T-cell (primary cell): ENCODE data around the gene KTN1. TPM values are rescaled to one million over a fixed set of nuclear protein-coding genes. Genes with fewer than 3 reads are reported as not detected.

ENCODE experiments used
- ATAC-seq, 4 experiments: fragments of 200-7000 bp in 3 of 4; fragments of 150-1000 bp in 1 of 4; cut with Tn5 transposase; replicated peaks in 1 of 4; 1 replicate in 3 of 4; 2 replicates in 1 of 4; pipeline ENCODE4 v1.10.0; 2021; ENCODE audit warnings: moderate library complexity in 3 of 4, mild to moderate bottlenecking in 2 of 4, moderate number of reproducible peaks in 1 of 4
- CTCF ChIA-PET, 2 donors: fragments of 300-600 bp; sonication (Branson Sonifier 250); formaldehyde crosslinking; loops; one replicate each; lab custom pipeline; 2022; ENCODE audit warnings: antibody characterized with exemption in 2 of 2; lab: Charles Lee
- POLR2A ChIA-PET, 2 donors: fragments of 300-600 bp; sonication (Branson Sonifier 250); formaldehyde crosslinking; loops; one replicate each; lab custom pipeline; 2022; ENCODE audit warnings: antibody characterized with exemption in 2 of 2; lab: Charles Lee
- DNase-seq, 35 experiments: peaks; one replicate each; pipeline versions ENCODE4 v3.0.0 to v3.0.0-alpha.2; 2013 to 2023
- H3K27ac ChIP-seq: one replicate; pipeline ENCODE4 v1.5.1; 2013; ENCODE audit warnings: low read length
- H3K27me3 ChIP-seq, 2 experiments: replicated peaks in 1 of 2; 1 replicate in 1 of 2; 2 replicates in 1 of 2; pipeline versions ENCODE4 v1.6.1 to v1.7.0; 2013; ENCODE audit warnings: low read length in 1 of 2, mixed read lengths in 1 of 2; ENCODE audit not compliant: control insufficient read depth in 2 of 2, insufficient read depth in 2 of 2; ENCODE audit errors: extremely low read depth in 1 of 2
- H3K36me3 ChIP-seq, 2 donors: 1 replicate in 1 of 2; 2 replicates in 1 of 2; pipeline versions ENCODE4 v1.6.1 to v1.7.0; 2013; ENCODE audit warnings: low read length in 1 of 2; ENCODE audit not compliant: control insufficient read depth in 2 of 2, insufficient read depth in 1 of 2; ENCODE audit errors: extremely low read depth in 1 of 2
- H3K4me1 ChIP-seq, 2 experiments: 1 replicate in 1 of 2; 2 replicates in 1 of 2; pipeline versions ENCODE4 v1.6.1 to v1.7.0; 2013; ENCODE audit warnings: low read length in 2 of 2, mixed read lengths in 1 of 2; ENCODE audit not compliant: insufficient read depth in 2 of 2, control insufficient read depth in 1 of 2; ENCODE audit errors: extremely low read depth in 1 of 2
- H3K4me3 ChIP-seq, 2 donors: 1 replicate in 1 of 2; 2 replicates in 1 of 2; pipeline versions ENCODE4 v1.5.1 to v1.7.0; 2013; ENCODE audit warnings: mild to moderate bottlenecking in 2 of 2, low read length in 1 of 2, moderate library complexity in 1 of 2; ENCODE audit not compliant: control insufficient read depth in 1 of 2; ENCODE audit errors: extremely low read depth in 1 of 2
- H3K9me3 ChIP-seq: 2 replicates; pipeline ENCODE4 v1.7.0; 2013
- H3K27ac Mint-ChIP-seq, 2 donors: one replicate each; pipeline ENCODE4 v1.8.0; 2020 to 2021; ENCODE audit warnings: mild to moderate bottlenecking in 2 of 2, mixed read lengths in 2 of 2
- H3K27me3 Mint-ChIP-seq, 2 donors: one replicate each; pipeline ENCODE4 v1.8.0; 2021 to 2022; ENCODE audit warnings: mixed read lengths in 2 of 2
- H3K36me3 Mint-ChIP-seq: one replicate; pipeline ENCODE4 v1.8.0; 2021; ENCODE audit warnings: mixed read lengths
- H3K4me1 Mint-ChIP-seq, 3 donors: one replicate each; pipeline ENCODE4 v1.8.0; 2020 to 2022; ENCODE audit warnings: mixed read lengths in 3 of 3, mild to moderate bottlenecking in 1 of 3
- H3K4me3 Mint-ChIP-seq, 3 donors: one replicate each; pipeline ENCODE4 v1.8.0; 2020 to 2022; ENCODE audit warnings: mild to moderate bottlenecking in 3 of 3, mixed read lengths in 3 of 3, moderate library complexity in 3 of 3
- H3K9me3 Mint-ChIP-seq, 3 donors: one replicate each; pipeline ENCODE4 v1.8.0; 2020 to 2022; ENCODE audit warnings: mixed read lengths in 3 of 3
- WGBS: methylation state at CpG from one replicate; pipeline ENCODE4 v1.1.5; 2013; ENCODE audit warnings: missing lambda C conversion rate; ENCODE audit not compliant: insufficient coverage; 5-methylcytosine and 5-hydroxymethylcytosine counted together
- total RNA-seq, 35 experiments: library from RNA in 6 of 35; stranded (reverse) in 6 of 35; fragments of 120-200 nt in 1 of 35; gene quantifications; one replicate each; pipeline versions ENCODE4 v1.2.1 to v1.2.4 and lab custom pipeline; 2013 to 2026

Gene KTN1
- total RNA-seq (100 to 1,000 TPM in 1 of 5 donors, 10 to 100 TPM in 4; 82.5 to 109 (median 85.4) TPM), total RNA-seq (lab: John Stamatoyannopoulos, UW) (168 to 427 (median 302) reads per million in 29 experiments)
- total RNA-seq (2013): 121 TPM

GRCh38 chr14:55579724-55580469, at the start of gene KTN1:
Gene KTN1, plus strand, starts transcription at chr14:55580207. Its CDS starts 31,842 bp downstream, at chr14:55612049.
- Histone ChIP-seq H3K27me3 (no peaks in the 10 kb centered on the region), H3K27ac (peak within 1 kb of the TSS; percentile 63), H3K9me3 (no peaks in the 10 kb centered on the region), H3K36me3 (no peaks in the 10 kb centered on the region), H3K4me3 (peak within 1 kb of the TSS; percentile 74 to 91), H3K4me1 (peaks cover 13 to 22% of the 10 kb centered on the region in 2 experiments)
- no peaks in the 10 kb centered on the region for H3K27me3 Mint-ChIP-seq
- peaks cover 26 to 29% (median 28%) of the 10 kb centered on the region in 3 donors for H3K4me1 Mint-ChIP-seq
- no peaks in the 10 kb centered on the region for H3K9me3 Mint-ChIP-seq
- DNase-seq: peak; percentile 70 to 91 (median 81)
- WGBS: under 1% methylated on average over 89 of the region's 96 CpGs
- POLR2A ChIA-PET: interaction anchor here in 1 of 2 donors (0.8 kb wide), 1 partner anchor 12 kb away, joined by 4 read pairs; no protein-coding TSS in a partner anchor
- peak; percentile 91 to 93 (median 92) for ATAC-seq
- CTCF ChIA-PET: interaction anchor here in 1 of 2 donors (0.7 kb wide), 1 partner anchor 10 kb away, joined by 3 read pairs; no protein-coding TSS in a partner anchor
- no peaks in the 10 kb centered on the region for H3K36me3 Mint-ChIP-seq
- H3K4me3 Mint-ChIP-seq: peak within 1 kb of the TSS; percentile 93 to 94 (median 93)
- H3K27ac Mint-ChIP-seq: peak within 1 kb of the TSS; percentile 89 to 93

GRCh38 chr14:55530464-55530863, 49.5 kb upstream of the KTN1 start:
- Histone ChIP-seq H3K27me3 (no peaks in the 10 kb centered on the region), H3K9me3 (no peaks in the 10 kb centered on the region), H3K36me3 (no peaks in the 10 kb centered on the region), H3K4me1 (no peaks in the 10 kb centered on the region), H3K4me3 (no peak overlapping the region), H3K27ac (no peak overlapping the region)
- Mint-ChIP-seq H3K27me3 (peaks cover 0 to 7% of the 10 kb centered on the region in 2 donors), H3K27ac (no peak overlapping the region), H3K4me1 (no peaks in the 10 kb centered on the region), H3K36me3 (peaks cover 4% of the 10 kb centered on the region), H3K9me3 (no peaks in the 10 kb centered on the region), H3K4me3 (no peak overlapping the region)
- 91% methylated on average over 3 of the region's 3 CpGs for WGBS
- CTCF ChIA-PET: no interaction called here
- POLR2A ChIA-PET: no interaction called here
- DNase-seq: no peak
- ATAC-seq: no peak

- Histone ChIP-seq H3K4me3 (no peak overlapping the region), H3K9me3 (no peaks in the 10 kb centered on the region), H3K4me1 (no peaks in the 10 kb centered on the region), H3K36me3 (no peaks in the 10 kb centered on the region), H3K27ac (no peak overlapping the region), H3K27me3 (no peaks in the 10 kb centered on the region)
- ChIA-PET CTCF (no interaction called here), POLR2A (no interaction called here)
- 87% methylated on average over 5 of the region's 7 CpGs for WGBS
- ATAC-seq (no peak), DNase-seq (no peak)
- Mint-ChIP-seq H3K27ac (no peak overlapping the region), H3K4me3 (no peak overlapping the region), H3K4me1 (no peaks in the 10 kb centered on the region), H3K36me3 (peaks cover 8% of the 10 kb centered on the region), H3K9me3 (peaks cover 0 to 12% (median 7%) of the 10 kb centered on the region in 3 donors), H3K27me3 (peaks cover 0 to 7% of the 10 kb centered on the region in 2 donors)
Measured at GRCh38 chr14:55532645-55533344, 47.2 kb upstream of the KTN1 start.

GRCh38 chr14:55533960-55534359, 46.0 kb upstream of the KTN1 start:
- Histone ChIP-seq H3K27me3 (no peaks in the 10 kb centered on the region), H3K36me3 (no peaks in the 10 kb centered on the region), H3K4me3 (no peak overlapping the region), H3K4me1 (no peaks in the 10 kb centered on the region), H3K9me3 (no peaks in the 10 kb centered on the region), H3K27ac (no peak overlapping the region)
- 87% methylated on average over 5 of the region's 5 CpGs for WGBS
- CTCF ChIA-PET: no interaction called here
- Mint-ChIP-seq H3K9me3 (peaks cover 0 to 12% (median 7%) of the 10 kb centered on the region in 3 donors), H3K4me3 (no peak overlapping the region), H3K4me1 (no peaks in the 10 kb centered on the region), H3K27me3 (peaks cover 0 to 7% of the 10 kb centered on the region in 2 donors), H3K27ac (no peak overlapping the region), H3K36me3 (peaks cover 8% of the 10 kb centered on the region)
- no peak for ATAC-seq
- POLR2A ChIA-PET: no interaction called here
- DNase-seq: no peak

- peaks cover 0 to 12% (median 7%) of the 10 kb centered on the region in 3 donors for H3K9me3 Mint-ChIP-seq
- no peaks in the 10 kb centered on the region for H3K4me1 Mint-ChIP-seq
- peaks cover 8% of the 10 kb centered on the region for H3K36me3 Mint-ChIP-seq
- no peak overlapping the region for H3K27ac ChIP-seq
- H3K27ac Mint-ChIP-seq: no peak overlapping the region
- no CpG with 5 or more reads among the region's 2 CpGs for WGBS
- H3K4me1 ChIP-seq: no peaks in the 10 kb centered on the region
- no peaks in the 10 kb centered on the region for H3K9me3 ChIP-seq
- no peak overlapping the region for H3K4me3 ChIP-seq
- no peaks in the 10 kb centered on the region for H3K27me3 ChIP-seq
- H3K4me3 Mint-ChIP-seq: no peak overlapping the region
- ChIA-PET CTCF (no interaction called here), POLR2A (interaction anchor here in 1 of 2 donors (0.6 kb wide), 1 partner anchor 20 kb away, joined by 3 read pairs; no protein-coding TSS in a partner anchor)
- peaks cover 0 to under 1% of the 10 kb centered on the region in 2 donors for H3K27me3 Mint-ChIP-seq
- H3K36me3 ChIP-seq: no peaks in the 10 kb centered on the region
- DNase-seq: no peak
- ATAC-seq: no peak
Measured at GRCh38 chr14:55535516-55536203, 44.3 kb upstream of the KTN1 start.

GRCh38 chr14:55536204-55536708, 43.8 kb upstream of the KTN1 start:
- no peaks in the 10 kb centered on the region for H3K4me1 Mint-ChIP-seq
- no peaks in the 10 kb centered on the region for H3K9me3 ChIP-seq
- ChIA-PET POLR2A (interaction anchor here in 1 of 2 donors (0.6 kb wide), 1 partner anchor 20 kb away, joined by 3 read pairs; no protein-coding TSS in a partner anchor), CTCF (no interaction called here)
- peaks cover 8% of the 10 kb centered on the region for H3K36me3 Mint-ChIP-seq
- no peak overlapping the region for H3K27ac Mint-ChIP-seq
- DNase-seq (no peak), ATAC-seq (no peak)
- no peaks in the 10 kb centered on the region for H3K27me3 Mint-ChIP-seq
- no peaks in the 10 kb centered on the region for H3K4me1 ChIP-seq
- no peaks in the 10 kb centered on the region for H3K36me3 ChIP-seq
- H3K4me3 ChIP-seq: no peak overlapping the region
- no peak overlapping the region for H3K4me3 Mint-ChIP-seq
- H3K9me3 Mint-ChIP-seq: peaks cover 0 to 12% (median 7%) of the 10 kb centered on the region in 3 donors
- no peak overlapping the region for H3K27ac ChIP-seq
- no peaks in the 10 kb centered on the region for H3K27me3 ChIP-seq
